ENCODE measurements around the gene CNKSR3.

- TF ChIP-seq CTCF (IDR thresholded peaks at IDR 0.05), result no peak
- TF ChIP-seq POLR2A (IDR thresholded peaks at IDR 0.05), result no peak
Observed at GRCh38 chr6:154499855-154500589, 10.5 kb downstream of the CNKSR3 start.
